ENCODE results near the gene ZSWIM6.

DNA sequence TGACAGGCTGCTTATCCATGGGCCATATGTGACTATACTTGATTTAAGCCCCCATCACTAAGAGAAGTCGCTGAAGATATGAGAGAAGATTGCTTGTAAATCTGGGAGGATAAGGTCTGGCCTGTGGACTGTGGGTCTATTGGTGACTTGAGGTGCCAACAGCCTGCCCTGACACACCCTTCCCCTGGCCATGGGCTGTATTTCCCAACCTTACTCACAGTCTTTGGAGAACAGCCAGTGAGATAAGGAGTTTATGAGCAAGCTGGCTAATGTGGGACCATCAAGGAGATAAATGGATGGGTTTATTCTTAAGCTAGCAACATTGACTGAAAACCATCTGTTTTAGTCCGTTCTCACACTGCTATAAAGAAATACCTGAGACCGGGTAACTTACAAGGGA, 231.3 kb downstream of the ZSWIM6 start:
- TF ChIP-seq, protein P1, sequence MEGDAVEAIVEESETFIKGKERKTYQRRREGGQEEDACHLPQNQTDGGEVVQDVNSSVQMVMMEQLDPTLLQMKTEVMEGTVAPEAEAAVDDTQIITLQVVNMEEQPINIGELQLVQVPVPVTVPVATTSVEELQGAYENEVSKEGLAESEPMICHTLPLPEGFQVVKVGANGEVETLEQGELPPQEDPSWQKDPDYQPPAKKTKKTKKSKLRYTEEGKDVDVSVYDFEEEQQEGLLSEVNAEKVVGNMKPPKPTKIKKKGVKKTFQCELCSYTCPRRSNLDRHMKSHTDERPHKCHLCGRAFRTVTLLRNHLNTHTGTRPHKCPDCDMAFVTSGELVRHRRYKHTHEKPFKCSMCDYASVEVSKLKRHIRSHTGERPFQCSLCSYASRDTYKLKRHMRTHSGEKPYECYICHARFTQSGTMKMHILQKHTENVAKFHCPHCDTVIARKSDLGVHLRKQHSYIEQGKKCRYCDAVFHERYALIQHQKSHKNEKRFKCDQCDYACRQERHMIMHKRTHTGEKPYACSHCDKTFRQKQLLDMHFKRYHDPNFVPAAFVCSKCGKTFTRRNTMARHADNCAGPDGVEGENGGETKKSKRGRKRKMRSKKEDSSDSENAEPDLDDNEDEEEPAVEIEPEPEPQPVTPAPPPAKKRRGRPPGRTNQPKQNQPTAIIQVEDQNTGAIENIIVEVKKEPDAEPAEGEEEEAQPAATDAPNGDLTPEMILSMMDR (conservative IDR thresholded peaks at IDR 0.05; ENCODE audit: low read depth, low read length): no peak
- TF ChIP-seq POLR2A (IDR thresholded peaks at IDR 0.05; ENCODE audit: low read depth, low read length): no peak
- TF ChIP-seq, protein P2, sequence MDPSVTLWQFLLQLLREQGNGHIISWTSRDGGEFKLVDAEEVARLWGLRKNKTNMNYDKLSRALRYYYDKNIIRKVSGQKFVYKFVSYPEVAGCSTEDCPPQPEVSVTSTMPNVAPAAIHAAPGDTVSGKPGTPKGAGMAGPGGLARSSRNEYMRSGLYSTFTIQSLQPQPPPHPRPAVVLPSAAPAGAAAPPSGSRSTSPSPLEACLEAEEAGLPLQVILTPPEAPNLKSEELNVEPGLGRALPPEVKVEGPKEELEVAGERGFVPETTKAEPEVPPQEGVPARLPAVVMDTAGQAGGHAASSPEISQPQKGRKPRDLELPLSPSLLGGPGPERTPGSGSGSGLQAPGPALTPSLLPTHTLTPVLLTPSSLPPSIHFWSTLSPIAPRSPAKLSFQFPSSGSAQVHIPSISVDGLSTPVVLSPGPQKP (IDR thresholded peaks at IDR 0.05; ENCODE audit: borderline replicate concordance, low read depth, low read length): no peak
